Esophagus squamous epithelium (tissue), 4 donors: ENCODE results near the gene FLYWCH1.

Experiments
- CTCF ChIP-seq, 6 experiments: fragments of 450-650 bp in 4 of 6; fragments of 200-600 bp in 2 of 6; sonication (generic) in 2 of 6; IDR thresholded peaks; one replicate each; pipeline ENCODE4 v1.5.1; 2016 to 2019; ENCODE audit warnings: antibody characterized with exemption in 6 of 6, mild to moderate bottlenecking in 4 of 6, moderate library complexity in 4 of 6
- POLR2A ChIP-seq, 4 donors: fragments of 450-650 bp; IDR thresholded peaks; one replicate each; pipeline ENCODE4 v1.6.1; 2017; ENCODE audit warnings: antibody characterized with exemption in 4 of 4, mild to moderate bottlenecking in 4 of 4, moderate library complexity in 3 of 4

- TF ChIP-seq CTCF (IDR thresholded peaks at IDR 0.05) (no peak), POLR2A (IDR thresholded peaks at IDR 0.05) (no peak)
Observed at GRCh38 chr16:2936436-2937011, 24.8 kb downstream of the FLYWCH1 start.
